ENCODE data around the gene PREX1. TPM values are rescaled to one million over a fixed set of nuclear protein-coding genes. Genes with fewer than 3 reads are reported as not detected.

PREX1 gene
- total RNA-seq, 1 donor from 2014 or later, result 17.7 TPM

GRCh38 chr20:48581167-48581566 is 246.6 kb downstream of the PREX1 start:
- Histone ChIP-seq H3K27me3 (no peaks in the 10 kb centered on the region), H3K36me3 (no peaks in the 10 kb centered on the region), H3K27ac (no peak overlapping the region), H3K4me1 (no peaks in the 10 kb centered on the region), H3K9me3 (no peaks in the 10 kb centered on the region), H3K4me3 (no peak overlapping the region)
- DNase-seq (ENCODE audit: extremely low spot score in 2 of 2), result no peak
- no peak for TF ChIP-seq POLR2AphosphoS5 (IDR thresholded peaks at IDR 0.05; ENCODE audit: insufficient read depth in 1 of 2, low read depth in 1 of 2)
- no peak for TF ChIP-seq POLR2A (IDR thresholded peaks at IDR 0.05)
- TF ChIP-seq, protein P1, sequence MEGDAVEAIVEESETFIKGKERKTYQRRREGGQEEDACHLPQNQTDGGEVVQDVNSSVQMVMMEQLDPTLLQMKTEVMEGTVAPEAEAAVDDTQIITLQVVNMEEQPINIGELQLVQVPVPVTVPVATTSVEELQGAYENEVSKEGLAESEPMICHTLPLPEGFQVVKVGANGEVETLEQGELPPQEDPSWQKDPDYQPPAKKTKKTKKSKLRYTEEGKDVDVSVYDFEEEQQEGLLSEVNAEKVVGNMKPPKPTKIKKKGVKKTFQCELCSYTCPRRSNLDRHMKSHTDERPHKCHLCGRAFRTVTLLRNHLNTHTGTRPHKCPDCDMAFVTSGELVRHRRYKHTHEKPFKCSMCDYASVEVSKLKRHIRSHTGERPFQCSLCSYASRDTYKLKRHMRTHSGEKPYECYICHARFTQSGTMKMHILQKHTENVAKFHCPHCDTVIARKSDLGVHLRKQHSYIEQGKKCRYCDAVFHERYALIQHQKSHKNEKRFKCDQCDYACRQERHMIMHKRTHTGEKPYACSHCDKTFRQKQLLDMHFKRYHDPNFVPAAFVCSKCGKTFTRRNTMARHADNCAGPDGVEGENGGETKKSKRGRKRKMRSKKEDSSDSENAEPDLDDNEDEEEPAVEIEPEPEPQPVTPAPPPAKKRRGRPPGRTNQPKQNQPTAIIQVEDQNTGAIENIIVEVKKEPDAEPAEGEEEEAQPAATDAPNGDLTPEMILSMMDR (IDR thresholded peaks at IDR 0.05), result no peak
- intact Hi-C loops (cut with DNase I), result no loop called here

DNA sequence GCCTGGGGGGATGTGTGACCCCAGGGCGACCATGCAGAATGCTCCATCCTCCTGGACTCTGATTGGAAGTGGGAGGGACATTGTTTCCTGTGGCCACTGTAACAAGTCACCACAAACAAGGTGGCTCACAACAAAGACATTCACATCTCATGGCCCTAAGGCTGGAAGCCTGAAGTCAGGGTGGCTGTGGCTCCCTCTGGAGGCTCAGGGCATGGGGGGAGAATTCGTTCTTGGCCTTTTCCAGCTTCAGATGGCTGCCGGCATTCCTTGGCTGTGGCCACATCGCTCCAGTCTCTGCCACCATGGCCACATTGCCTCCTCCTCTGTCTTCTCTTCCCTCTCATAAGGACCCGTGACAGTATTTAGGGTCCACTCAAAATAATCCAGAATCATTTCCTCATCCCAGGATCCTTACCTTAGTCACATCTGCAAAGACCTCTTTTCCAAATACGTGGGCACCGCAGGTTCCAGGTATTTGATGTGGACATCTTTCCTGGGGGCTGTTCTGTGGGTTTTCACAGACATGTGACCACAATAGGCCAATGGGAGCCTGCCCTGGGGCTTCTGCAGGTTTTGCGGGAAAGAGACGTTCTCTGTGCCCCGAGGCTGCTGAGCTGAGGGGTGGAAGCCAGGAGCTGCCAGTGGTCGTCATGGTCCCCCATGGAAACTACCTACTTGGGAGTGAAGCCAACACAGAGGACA is 249.3 kb downstream of the PREX1 start:
- Histone ChIP-seq H3K36me3 (no peaks in the 10 kb centered on the region), H3K27me3 (no peaks in the 10 kb centered on the region), H3K4me3 (no peak overlapping the region), H3K9me3 (no peaks in the 10 kb centered on the region), H3K4me1 (peaks cover 1% of the 10 kb centered on the region), H3K27ac (no peak overlapping the region)
- intact Hi-C loops (cut with DNase I), result no loop called here
- no peak for TF ChIP-seq POLR2A (IDR thresholded peaks at IDR 0.05)
- TF ChIP-seq POLR2AphosphoS5 (IDR thresholded peaks at IDR 0.05; ENCODE audit: insufficient read depth in 1 of 2, low read depth in 1 of 2), result no peak
- DNase-seq (ENCODE audit: extremely low spot score in 2 of 2), result no peak

DNA sequence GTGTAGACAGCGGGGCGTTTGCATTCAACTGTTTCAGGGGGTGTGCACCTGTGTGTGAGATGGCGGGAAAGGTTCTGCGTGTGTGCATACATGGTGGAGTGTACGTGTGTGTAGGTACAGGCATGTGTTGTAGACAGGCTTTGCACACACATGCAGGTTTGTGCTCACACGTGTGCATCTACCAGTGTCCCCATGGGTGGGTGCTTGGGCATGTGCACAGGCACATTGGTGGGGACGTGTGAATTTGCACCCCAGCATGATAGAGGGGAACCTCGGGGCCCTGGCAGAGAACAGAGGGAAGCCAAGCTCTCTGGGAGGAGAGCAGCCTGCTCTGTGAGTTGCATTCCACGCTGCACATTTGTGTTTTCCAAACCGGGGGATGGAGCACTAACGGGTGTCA is 250.2 kb downstream of the PREX1 start:
- Histone ChIP-seq H3K9me3 (no peaks in the 10 kb centered on the region), H3K4me3 (no peak overlapping the region), H3K27me3 (no peaks in the 10 kb centered on the region), H3K4me1 (peaks cover 8% of the 10 kb centered on the region), H3K36me3 (no peaks in the 10 kb centered on the region), H3K27ac (no peak overlapping the region)
- DNase-seq (ENCODE audit: extremely low spot score in 2 of 2), result no peak
- intact Hi-C loops (cut with DNase I), result no loop called here
- TF ChIP-seq POLR2A (IDR thresholded peaks at IDR 0.05) (no peak), POLR2AphosphoS5 (IDR thresholded peaks at IDR 0.05; ENCODE audit: insufficient read depth in 1 of 2, low read depth in 1 of 2) (no peak)
- TF ChIP-seq, protein P1 (IDR thresholded peaks at IDR 0.05), result no peak

- TF ChIP-seq POLR2A (IDR thresholded peaks at IDR 0.05) (no peak), POLR2AphosphoS5 (IDR thresholded peaks at IDR 0.05; ENCODE audit: insufficient read depth in 1 of 2, low read depth in 1 of 2) (no peak)
- TF ChIP-seq, protein P1 (IDR thresholded peaks at IDR 0.05), result no peak
- intact Hi-C loops (cut with DNase I), result no loop called here
- H3K9me3 ChIP-seq, result no peaks in the 10 kb centered on the region
- H3K27ac ChIP-seq, result no peak overlapping the region
- peaks cover 18% of the 10 kb centered on the region for H3K4me1 ChIP-seq
- DNase-seq (ENCODE audit: extremely low spot score in 2 of 2), result no peak
- H3K36me3 ChIP-seq, result no peaks in the 10 kb centered on the region
- H3K4me3 ChIP-seq, result no peak overlapping the region
- no peaks in the 10 kb centered on the region for H3K27me3 ChIP-seq
Measured at GRCh38 chr20:48574383-48574782, 253.4 kb downstream of the PREX1 start.

Other genes with a start within 250 kb of the PREX1 start
- 21.9 TPM for gene ARFGEF2, start 93.7 kb upstream of the PREX1 start, total RNA-seq
- 39.0 TPM for gene CSE1L, start 218.3 kb upstream of the PREX1 start, total RNA-seq

Measured in vagina (tissue), 2 donors.